NCI-H187 (cell line): ENCODE measurements around the gene ZNF746.

ENCODE experiments used
- DNase-seq, 2 experiments: peaks; one replicate each; lab custom pipeline; 2025; lab: John Stamatoyannopoulos, UW

Gene ZNF746

DNA sequence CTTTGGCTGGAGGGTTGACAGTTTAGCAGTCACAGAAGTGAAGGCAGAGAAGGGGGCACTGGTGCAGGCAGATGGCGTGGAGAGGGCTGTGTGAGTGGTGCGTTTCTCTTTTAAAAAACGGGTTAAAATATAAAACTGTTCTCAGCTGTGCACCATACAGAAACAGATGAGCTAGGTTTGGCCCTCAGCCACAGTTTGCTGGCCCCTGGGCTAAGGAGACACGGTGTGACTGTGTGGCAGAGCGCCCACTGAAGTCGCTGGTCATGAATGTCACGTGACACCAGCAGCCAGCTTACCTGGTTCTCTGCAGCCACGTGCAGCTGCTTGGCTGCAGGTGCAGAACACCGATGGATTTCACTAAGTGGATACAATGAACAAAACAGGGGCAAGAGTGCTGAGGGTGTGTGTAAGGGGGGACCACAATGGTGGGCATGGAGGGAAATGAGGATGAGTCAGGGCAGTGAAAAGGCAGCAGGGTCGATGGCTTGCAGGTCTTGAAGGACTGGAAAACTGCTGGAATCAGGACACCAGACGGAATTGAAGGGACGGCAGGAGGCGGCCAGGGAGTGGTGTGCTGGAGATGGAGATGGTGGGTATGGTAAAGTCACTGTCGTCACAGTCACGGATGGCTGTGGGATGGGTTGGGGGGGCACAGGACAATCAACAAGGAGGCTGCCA is 7.4 kb downstream of the ZNF746 start:
- DNase-seq = no peak

DNA sequence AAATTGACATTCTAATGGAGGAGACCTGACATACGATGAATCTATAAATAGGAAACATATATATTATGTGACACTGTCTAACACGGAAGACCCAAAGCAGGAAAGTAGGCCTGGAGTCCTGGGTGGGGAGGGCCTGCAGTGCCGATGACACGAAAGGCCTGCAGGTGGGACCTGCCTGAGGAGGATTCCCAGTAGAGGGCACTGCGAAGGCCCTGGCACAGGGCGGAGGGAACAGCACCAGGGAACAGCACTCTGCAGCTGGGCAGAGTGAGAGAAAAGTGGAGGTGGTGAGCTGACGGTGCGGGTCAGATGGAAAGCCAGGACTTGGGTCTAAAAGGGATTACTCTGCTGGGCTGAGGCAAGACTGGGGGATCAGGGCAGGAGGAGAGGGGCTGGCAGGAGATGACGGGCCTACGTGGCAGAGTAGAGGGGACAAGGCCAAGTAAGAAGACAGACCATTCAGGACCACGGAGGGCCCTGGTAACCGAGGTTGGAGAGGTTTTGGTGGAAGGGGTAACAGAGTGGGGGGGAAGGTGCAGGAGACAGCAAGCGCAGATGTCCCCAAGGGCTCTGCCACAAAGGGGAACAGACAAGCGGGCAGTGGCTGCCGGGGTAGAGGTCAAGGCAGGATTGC is 8.1 kb downstream of the ZNF746 start:
- no peak for DNase-seq

DNA sequence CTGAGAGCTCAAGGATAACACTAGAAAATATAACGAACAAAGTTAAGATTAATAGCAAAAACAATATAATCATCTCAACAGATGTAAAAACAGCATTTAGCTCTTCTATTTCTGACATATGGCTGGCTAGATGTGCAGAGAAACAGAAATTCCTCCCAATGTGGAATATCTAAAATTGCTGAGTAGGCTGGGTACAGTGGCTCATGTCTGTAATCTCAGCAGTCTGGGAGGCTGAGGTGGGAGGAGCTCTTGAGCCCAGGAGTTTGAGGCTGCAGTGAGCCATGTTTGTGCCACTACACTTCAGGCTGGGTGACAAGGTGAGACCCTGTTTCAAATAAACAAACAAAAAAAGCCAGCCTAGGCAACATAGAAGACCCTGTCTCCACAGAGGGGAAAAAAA is 18.0 kb downstream of the ZNF746 start:
- no peak for DNase-seq

DNA sequence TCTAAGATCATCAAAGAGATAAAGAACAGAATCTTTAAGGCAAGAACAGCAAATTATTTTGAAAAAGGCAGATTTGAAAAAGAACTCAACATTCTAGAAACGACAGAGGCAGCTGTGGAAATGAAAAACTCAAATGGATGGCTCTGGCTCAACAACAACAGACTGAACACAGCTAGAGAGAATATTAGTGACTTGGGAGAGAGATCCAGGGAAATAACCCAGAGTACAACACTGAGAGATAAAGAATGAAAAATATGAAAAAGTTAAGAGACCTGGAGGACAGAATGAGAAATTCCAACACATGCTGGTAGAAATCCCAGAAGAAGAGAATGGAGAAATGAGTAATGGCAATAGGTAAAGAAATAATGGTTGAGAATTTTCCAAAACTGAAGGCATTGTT is 18.9 kb downstream of the ZNF746 start:
- no peak for DNase-seq

DNA sequence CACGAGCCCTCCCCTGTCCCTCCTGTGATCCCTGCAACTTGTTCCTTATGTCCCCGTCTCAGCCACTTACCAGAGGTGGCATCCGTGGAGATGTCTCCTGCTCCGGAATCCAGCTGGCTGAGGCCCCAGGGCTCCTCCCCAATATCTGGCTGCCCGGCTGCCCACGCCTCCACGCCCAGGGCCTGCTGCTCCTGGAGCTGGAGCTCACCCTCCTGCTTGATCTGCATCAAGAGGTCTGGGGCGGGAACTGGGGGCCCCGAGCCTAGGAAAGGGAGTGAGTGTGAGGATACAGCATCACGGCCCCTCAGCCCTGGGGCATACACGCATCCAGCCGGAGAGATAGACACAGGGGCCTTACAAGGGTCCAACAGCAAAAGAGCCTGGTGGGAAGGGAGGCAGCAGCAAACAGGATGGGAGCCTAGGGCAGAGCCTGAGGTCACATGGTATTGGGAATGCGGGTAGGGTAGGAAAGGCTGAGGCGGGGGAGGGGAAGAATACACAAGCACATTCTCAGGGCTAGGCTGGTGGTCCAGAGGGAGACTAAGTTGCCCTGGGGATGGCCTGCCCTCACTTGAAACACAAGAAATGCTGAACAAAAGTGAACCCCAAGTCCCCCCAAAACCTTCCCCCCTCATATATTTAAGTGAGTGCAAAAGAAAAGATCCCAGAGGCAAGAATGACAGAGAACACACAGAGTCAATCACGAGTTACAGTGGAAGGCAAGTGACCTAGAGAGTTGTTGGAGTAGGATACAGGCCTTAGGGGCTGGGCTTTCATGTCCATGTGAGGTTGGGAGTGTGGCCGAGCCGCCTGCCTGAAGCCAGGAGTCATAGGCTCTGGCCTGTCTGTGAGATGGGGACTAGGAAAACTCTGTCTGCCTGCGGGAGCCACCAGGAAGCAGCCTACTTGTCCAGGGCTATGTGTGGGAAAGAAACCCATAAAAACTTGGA is 19.8 kb downstream of the ZNF746 start:
- no peak for DNase-seq

DNA sequence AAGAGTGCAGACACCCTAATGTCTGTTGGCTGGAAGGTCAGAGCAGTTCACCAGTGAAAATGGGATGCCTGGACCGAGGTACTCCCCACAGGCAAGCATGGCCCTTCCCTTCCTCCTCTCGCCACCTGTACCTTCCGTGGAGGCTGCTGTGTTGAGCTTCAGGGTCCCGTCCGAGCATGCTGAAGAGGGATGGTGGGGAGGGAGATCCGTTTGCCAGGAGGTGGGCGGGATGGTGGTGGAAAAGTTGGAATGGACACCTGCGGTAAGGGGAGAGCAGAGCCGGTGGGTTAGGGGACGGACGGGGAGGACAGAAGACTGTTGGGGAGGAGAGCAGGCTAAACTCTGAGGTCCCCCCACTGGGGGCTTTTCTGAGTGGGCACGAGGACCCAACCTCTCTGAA is 20.8 kb downstream of the ZNF746 start:
- DNase-seq = no peak

DNA sequence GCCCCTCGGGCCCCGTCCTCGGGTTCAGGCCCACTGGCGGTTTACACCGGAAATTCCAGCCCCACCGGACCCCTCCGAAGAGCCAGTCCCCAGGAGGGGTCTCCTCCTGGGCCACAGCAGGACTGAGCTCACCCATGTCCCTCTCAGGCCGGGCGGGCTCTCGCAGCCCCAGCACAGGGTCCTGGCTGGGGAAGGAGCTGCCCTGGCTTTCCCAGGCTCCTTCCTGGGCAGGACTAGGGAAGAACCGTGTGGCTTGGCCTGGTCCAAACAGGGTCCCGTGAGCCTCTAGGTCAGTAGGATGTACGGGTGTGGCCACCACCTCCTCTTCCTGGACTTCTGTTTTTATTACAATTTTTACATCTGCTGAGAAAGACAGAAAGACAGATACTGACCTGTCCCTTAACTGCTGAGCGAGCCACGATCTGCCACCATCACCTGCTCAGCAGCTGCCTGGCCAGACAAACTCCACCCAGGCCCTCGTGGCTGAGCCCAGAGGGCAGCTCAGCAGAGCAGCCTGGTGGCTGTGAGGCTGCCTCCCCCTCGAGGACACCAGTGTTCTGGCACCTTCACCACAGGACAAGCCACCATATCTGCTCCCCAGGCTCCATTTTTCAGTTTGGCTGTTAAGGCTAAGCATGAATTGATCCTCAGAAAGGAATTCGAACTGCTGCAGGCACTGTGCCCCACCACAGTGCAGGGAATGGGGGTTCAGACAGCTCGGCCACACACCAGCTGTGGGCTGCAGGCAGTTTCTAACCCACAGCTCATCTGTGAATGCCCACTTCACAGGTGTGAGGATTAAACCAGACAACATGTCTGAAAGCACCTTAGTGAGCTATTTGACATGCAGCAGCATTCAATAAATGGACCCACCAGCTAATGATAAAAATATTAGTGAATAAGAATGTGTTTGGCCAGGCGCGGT is 22.2 kb downstream of the ZNF746 start:
- DNase-seq = no peak

DNA sequence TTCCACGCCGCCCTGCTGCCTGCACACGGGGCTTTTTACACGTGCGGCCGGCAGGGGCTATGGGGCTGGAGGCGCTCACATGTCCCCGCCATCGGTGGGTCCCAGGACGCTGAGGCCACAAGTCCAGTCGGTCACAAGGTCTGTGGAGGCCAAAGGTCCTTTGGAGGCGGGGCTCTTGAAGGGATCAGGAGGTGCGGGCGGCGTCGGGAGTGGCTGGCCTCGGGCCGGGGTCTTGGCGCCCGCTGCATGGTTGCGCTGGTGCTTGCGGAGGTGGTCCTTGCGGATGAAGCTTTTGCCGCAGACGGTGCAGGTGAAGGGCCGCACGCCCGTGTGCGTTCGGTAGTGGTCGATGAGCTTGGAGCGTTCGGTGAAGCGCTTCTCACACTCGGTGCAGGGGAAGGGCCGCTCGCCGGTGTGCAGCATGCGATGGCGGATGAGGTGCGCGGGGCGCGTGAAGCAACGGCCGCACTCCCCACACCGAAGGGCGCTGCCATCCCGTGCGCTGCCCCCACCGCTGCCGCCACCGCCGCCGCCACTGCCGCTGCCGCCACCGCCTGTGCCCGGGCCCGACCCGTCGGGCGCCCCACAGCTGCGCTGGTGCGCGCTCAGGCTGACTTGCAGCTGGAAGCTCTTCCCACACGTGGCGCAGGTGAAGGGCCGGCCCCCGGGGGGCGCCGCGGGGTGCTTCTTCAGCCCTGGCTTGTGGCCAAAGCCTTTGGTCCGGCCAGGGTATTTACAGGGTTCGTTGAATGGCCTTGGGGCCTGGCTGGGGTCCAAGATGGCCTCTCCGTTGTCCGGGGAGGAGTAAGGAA is 23.1 kb downstream of the ZNF746 start:
- DNase-seq = no peak

DNA sequence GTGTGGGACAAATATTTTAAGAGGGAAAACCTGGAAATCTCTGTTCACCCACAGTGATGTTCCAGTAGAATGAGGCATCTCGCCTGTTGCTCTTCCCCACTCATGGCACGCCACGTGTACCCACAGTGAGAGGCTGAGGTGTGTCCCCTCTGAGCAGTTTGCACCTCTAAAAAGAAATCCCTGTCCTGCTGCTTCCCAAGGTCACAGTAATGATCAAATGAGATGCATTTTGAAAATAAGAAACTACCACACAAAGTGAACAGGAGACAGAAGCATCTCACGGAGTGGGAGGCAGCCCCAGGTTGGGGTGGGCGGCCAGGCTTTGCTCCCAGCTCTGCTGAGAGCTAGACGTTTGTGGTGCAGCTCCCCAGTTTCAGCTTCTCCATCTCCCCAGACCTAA is 24.4 kb downstream of the ZNF746 start:
- no peak for DNase-seq

DNA sequence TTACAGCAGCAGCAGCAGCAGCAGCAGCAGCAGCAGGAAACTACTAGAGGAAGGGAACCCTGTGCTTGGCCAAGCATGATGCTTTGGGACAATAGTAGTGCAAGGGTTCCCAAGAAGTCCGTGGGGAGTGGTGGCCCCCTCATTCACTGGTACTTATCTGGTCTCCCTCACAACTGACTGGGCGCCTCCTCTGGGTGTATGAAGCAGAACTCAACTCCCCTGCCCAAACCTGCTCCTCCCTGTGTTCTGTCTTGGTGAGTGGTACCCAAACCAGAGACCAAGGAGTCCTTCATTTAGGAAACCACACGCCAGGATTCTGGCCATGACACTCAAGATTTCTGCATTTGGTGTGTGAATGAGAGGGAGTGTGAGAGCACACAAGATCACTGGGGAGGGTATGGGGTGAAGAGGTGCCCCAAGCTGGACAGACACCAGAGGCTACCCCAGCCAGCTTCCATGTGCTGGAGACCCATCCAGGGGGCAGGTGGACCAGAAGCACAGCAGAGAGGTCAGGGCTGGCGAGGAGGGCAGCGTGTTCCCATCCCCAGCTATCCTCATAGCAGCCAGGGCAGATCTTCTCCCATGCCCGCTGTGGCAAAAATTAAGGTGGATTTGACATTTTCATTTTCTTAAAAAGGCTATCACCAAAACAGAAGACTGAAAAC is 26.2 kb downstream of the ZNF746 start:
- DNase-seq = no peak

DNA sequence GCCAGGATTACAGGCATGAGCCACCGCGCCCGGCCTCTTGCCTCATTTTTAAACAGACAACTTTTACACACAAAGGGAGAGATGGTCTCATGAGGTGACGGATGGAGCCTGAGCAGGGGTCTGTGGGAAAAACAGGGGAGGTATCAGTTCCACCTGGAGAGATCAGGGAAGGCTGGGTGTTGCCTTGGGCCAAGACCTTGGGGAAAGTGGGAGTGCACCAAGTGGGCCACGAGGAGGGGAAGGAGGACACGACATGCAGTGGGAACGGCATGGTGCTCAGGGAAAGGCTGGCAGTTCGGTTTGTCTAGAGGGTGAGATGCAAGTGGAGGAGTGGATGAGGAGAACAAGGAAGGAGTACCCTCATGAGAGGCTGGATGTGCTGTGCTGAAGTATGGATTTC is 27.8 kb downstream of the ZNF746 start:
- DNase-seq = no peak

DNA sequence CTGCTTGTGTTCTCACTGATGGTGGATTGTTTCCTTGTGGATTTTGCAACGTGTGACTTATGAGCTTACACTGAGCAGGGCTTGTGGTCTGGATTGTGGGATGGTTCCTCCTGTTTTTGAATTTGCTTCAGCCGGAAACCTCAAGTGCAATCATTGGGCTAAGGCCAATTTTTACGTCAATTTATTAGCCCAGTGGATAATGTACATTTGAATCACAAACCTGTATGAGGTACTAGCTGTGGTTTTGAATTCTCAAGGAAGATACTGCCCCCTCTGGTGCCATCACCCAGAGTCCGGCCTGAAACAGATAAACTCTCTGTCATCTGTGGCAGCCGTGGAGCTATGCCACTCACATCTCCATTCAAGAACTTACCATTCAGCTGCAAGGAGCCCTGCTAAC is 29.4 kb downstream of the ZNF746 start:
- no peak for DNase-seq

DNA sequence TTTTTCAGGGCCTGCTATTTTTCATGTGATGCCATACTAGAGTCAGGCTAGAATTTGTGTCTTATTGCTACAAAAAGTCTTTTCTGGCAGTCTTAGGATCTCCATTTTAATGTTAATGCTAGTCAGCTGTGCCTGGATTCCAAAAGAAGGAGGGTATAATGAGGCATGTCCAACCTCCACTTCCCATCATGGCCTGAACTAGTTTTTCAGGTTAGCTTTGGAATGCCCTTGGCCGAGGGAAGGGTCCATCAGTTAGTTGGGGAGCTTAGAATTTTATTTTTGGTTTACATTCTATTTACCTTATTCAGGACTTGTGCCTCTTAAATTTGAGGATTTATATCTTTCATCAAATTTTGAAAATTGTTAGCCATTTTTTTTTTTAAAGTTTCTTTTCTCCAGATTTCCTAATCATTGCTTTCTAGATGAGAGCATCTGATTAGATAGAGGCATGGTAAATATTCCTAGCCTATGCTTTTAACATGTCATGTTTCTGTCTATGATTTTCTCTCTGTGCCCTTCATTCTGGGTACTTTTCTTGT is 30.2 kb downstream of the ZNF746 start:
- no peak for DNase-seq

DNA sequence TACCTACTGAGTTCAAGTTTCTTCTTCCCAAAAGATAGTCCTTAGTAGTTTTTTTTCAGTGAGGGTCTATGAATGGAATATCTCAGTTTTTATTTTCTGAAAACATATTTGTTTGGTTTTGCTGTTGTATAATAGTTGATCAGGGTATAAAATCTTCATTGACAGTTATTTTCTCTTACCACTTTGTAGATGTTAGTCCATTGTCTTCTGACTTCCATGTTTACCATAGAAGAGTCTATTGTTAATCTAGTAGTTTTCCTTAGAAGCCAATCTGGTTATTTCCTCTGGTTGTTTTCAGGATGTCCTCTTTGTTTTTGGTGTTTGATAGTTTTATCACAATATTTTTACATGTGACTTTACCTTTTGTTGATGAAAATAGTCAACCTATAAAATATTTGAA is 31.2 kb downstream of the ZNF746 start:
- no peak for DNase-seq

DNA sequence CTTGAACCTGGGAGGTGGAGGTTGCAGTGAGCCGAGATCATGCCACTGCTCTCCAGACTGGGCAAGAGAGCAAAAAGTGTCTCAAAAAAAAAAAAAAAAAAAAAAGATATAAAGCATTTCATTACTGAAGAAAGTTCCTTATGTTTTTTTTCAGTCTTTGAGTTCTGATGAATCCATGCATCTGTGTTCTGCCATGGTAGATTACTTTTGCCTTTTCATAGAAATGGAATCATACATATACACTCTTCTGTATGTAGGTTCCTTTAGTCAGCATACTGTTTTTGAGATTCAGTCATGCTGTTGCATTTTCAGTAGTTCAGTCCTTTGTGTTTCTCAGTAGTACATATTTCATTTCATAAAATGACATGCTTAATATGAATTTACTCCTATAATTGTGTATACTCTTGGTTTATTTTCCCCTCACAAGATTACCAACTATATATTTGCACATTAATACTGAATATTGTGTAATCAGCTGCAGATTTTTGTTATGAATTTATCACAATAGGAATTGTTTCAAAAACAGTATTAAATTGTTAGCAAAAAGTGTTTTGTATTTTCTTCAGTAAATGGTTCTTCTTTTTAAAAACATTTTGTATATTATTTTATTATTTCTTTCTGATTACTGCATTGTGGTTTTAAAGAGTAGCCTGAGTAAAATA is 34.0 kb downstream of the ZNF746 start:
- DNase-seq = no peak

DNA sequence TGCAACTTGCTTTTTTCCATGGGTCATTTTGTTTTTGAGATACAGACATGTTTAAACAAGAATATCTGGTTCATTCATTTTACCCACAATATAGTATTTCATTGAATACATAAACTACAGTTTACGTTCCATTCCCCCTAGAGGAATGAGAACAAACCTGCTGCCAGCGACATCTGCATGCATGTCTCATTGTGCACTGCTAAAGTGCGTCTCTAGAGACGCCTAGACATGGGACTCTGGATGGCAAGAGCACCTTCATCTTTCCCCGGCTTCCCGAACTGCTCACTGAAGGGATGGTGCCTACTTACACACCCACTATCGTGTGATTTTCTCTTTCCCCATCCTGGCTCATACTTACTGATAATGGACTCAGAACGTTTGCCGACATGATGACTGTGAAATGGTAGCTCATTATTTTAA is 35.5 kb downstream of the ZNF746 start:
- DNase-seq = no peak

DNA sequence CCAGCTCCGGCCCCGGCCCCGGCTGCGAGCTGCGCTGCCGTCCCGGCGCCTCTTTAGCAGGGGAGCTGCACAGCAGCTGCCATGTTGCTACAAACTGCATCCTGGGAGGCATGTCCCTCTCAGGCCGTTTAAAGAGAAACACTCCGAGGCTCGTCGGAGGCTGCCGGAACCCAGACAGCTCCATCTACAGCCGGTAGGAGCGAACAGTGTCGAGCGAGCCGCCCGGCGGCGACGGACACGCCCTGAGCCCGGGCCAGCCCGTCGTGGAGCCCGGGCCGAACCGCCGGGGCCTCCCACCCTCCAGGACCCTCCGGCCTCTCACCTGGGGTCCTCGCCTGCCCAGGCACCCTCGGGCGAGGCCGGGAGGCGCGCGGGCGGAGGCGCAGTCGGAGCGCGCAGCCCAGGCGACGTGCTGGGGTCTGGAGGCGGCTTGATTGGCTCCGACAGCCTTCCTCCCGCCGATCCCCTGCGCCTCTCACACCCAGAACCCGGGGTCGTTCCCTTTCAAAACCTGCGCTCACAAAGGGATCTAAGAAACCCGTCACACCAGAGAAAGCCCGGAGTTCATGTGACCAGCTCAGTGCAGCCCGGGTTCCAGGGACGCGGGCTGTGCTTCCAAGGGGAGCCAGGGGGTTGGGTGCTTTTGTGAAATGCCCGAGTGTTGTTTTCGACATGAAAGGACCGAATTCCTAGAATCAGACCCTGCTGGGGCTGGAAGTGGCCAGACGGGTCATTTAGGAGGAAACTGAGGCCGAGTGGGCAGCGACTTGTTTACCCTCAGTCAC is 36.9 kb downstream of the ZNF746 start, which contains the start of gene ZNF777:
Gene ZNF777, minus strand, starts transcription at position 570 of the 785 bp plus-strand sequence. CDS start 5,040 bp downstream, outside the sequence.
- DNase-seq = peak in 1 of 2 experiments; percentile 52
